Keratinocyte (primary cell): ENCODE data around the gene KRT77.

Experiments used
- CTCF ChIP-seq, 3 experiments: IDR thresholded peaks in 1 of 3; conservative IDR thresholded peaks in 1 of 3; optimal IDR thresholded peaks in 1 of 3; 2 replicates in 2 of 3; 3 replicates in 1 of 3; pipeline versions ENCODE3 to v1.5.1; 2011; ENCODE audit warnings: low read length in 3 of 3, mild to moderate bottlenecking in 3 of 3, moderate library complexity in 2 of 3, control low read depth in 1 of 3, inconsistent platforms in 1 of 3; ENCODE audit not compliant: insufficient read depth in 2 of 3; ENCODE audit errors: extremely low read depth in 1 of 3
- EZH2 ChIP-seq: IDR thresholded peaks from one replicate; pipeline ENCODE4 v1.6.1; 2012; ENCODE audit warnings: inconsistent platforms, mild to moderate bottlenecking, low read length, moderate library complexity

- TF ChIP-seq CTCF (optimal IDR thresholded peaks at IDR 0.05 in 1 of 3, IDR thresholded peaks at IDR 0.05 in 1 of 3, conservative IDR thresholded peaks at IDR 0.05 in 1 of 3; ENCODE audit: extremely low read depth in 1 of 3, insufficient read depth in 2 of 3, low read length in 3 of 3) (no peak), EZH2 (no peak)
Measured at GRCh38 chr12:52751795-52752194, 48.5 kb upstream of the KRT77 start.
